DND-41 (cell line): ENCODE data around the gene MYBPC1.

Source experiments
- EZH2 ChIP-seq: IDR thresholded peaks from 3 replicates; pipeline ENCODE4 v1.6.1; 2012; ENCODE audit warnings: borderline replicate concordance, low read depth, mild to moderate bottlenecking, moderate library complexity, low read length, inconsistent platforms; ENCODE audit not compliant: severe bottlenecking
- TF ChIP-seq, protein P1 (sequence below): IDR thresholded peaks from 2 replicates; pipeline ENCODE4 v1.5.1; 2012; ENCODE audit warnings: borderline replicate concordance, low read length, moderate library complexity, mild to moderate bottlenecking; ENCODE audit not compliant: poor library complexity, severe bottlenecking; ENCODE audit errors: extremely low read depth

DNA sequence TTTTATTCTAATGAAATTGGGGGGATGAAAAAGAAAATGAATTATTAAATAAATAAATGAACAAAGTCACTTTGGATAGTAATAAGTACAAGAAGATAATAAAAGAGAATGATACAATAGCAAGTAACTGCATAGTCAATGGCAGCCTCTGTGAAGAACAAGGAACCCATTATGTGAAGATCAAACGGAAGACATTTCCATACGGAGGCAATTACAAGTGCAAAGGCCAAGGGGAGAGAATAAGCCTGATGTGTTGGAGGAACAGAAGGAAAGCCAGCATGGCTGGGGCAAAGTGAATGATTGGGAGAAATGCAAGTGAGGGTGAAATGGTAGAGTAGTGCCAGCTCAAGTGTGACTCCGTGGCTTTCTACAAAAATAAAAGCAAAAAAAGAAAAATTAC is 58.7 kb downstream of the MYBPC1 start:
- TF ChIP-seq, protein P1, sequence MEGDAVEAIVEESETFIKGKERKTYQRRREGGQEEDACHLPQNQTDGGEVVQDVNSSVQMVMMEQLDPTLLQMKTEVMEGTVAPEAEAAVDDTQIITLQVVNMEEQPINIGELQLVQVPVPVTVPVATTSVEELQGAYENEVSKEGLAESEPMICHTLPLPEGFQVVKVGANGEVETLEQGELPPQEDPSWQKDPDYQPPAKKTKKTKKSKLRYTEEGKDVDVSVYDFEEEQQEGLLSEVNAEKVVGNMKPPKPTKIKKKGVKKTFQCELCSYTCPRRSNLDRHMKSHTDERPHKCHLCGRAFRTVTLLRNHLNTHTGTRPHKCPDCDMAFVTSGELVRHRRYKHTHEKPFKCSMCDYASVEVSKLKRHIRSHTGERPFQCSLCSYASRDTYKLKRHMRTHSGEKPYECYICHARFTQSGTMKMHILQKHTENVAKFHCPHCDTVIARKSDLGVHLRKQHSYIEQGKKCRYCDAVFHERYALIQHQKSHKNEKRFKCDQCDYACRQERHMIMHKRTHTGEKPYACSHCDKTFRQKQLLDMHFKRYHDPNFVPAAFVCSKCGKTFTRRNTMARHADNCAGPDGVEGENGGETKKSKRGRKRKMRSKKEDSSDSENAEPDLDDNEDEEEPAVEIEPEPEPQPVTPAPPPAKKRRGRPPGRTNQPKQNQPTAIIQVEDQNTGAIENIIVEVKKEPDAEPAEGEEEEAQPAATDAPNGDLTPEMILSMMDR: no peak
- TF ChIP-seq EZH2: no peak
